A549 (cell line): ENCODE measurements around the gene UACA. TPM values are rescaled to one million over a fixed set of nuclear protein-coding genes. Genes with fewer than 3 reads are reported as not detected.

Experiments
- ATAC-seq, 2 experiments: fragments of 200-7000 bp in 1 of 2; fragments of >200 bp in 1 of 2; cut with Nextera tagmentation in 1 of 2; cut with Tn5 transposase in 1 of 2; 3 replicates each; pipeline versions ENCODE4 v1.8.0 to v1.9.1; 2018 to 2020; ENCODE audit warnings: mild to moderate bottlenecking in 1 of 2, moderate library complexity in 1 of 2
- CTCF ChIA-PET: fragments of 300-600 bp; sonication (Branson Sonifier 250); formaldehyde crosslinking; extraction: SDS; loops from one replicate; lab custom pipeline; 2021; ENCODE audit warnings: antibody characterized with exemption, inconsistent platforms; lab: Yijun Ruan, JAX
- POLR2A ChIA-PET: fragments of 350-600 bp; formaldehyde crosslinking; extraction: SDS; loops from one replicate; lab custom pipeline; 2021; ENCODE audit warnings: antibody characterized with exemption, inconsistent platforms; lab: Yijun Ruan, JAX
- DNase-seq, 2 experiments: peaks; one replicate each; pipeline versions ENCODE4 v3.0.0 to v3.0.0-alpha.2; 2011 to 2016; ENCODE audit warnings: low read depth in 1 of 2, low spot score in 1 of 2
- FAIRE-seq: peaks from 2 replicates; lab custom pipeline; 2011; peaks lifted over from hg19 to GRCh38; lab: Jason Lieb, UNC
- H3K27ac ChIP-seq, 2 experiments: fragments of >200 bp; sonication (Bioruptor Twin); formaldehyde crosslinking; 3 replicates each; pipeline ENCODE4 v1.5.1; 2016 to 2017
- H3K4me1 ChIP-seq: fragments of >200 bp; sonication (Bioruptor Twin); formaldehyde crosslinking; 3 replicates; pipeline ENCODE4 v1.6.1; 2016
- H3K4me2 ChIP-seq: fragments of >200 bp; sonication (Bioruptor Twin); formaldehyde crosslinking; 3 replicates; pipeline ENCODE4 v1.6.1; 2016
- H3K4me3 ChIP-seq: fragments of >200 bp; sonication (Bioruptor Twin); formaldehyde crosslinking; 3 replicates; pipeline ENCODE4 v1.5.1; 2016
- H3K9me3 ChIP-seq: fragments of >200 bp; sonication (Bioruptor Twin); formaldehyde crosslinking; 3 replicates; pipeline ENCODE4 v1.6.1; 2016
- BHLHE40 ChIP-seq: IDR thresholded peaks from 2 replicates; pipeline ENCODE4 v1.6.1; 2012; ENCODE audit warnings: low read depth, low read length, inconsistent platforms
- CBX8 ChIP-seq: fragments of 200-600 bp; sonication (generic); IDR thresholded peaks from 2 replicates; pipeline ENCODE4 v1.6.1; 2016
- CTCF ChIP-seq: fragments of >200 bp; sonication (Bioruptor Twin); formaldehyde crosslinking; IDR thresholded peaks from 3 replicates; pipeline ENCODE4 v1.5.1; 2016
- EHMT2 ChIP-seq: fragments of 200-600 bp; sonication (generic); IDR thresholded peaks from 2 replicates; pipeline ENCODE4 v1.6.1; 2016; ENCODE audit warnings: antibody characterized with exemption, low read depth, mild to moderate bottlenecking, moderate library complexity
- EP300 ChIP-seq, 2 experiments: fragments of >200 bp; sonication (Bioruptor Twin); formaldehyde crosslinking; IDR thresholded peaks; 2 replicates in 1 of 2; 3 replicates in 1 of 2; pipeline ENCODE4 v1.6.1; 2016 to 2017
- FOSB ChIP-seq: fragments of 250-450 bp; sonication (Bioruptor Pico); IDR thresholded peaks from 2 replicates; pipeline ENCODE4 v1.5.0; 2020; ENCODE audit warnings: mild to moderate bottlenecking, moderate library complexity
- FOSL2 ChIP-seq, 2 experiments: fragments of 450-650 bp in 1 of 2; fragments of >200 bp in 1 of 2; sonication (Bioruptor Twin) in 1 of 2; formaldehyde crosslinking; IDR thresholded peaks; 2 replicates each; pipeline versions ENCODE4 v1.5.0 to v1.6.1; 2016 to 2020; ENCODE audit warnings: mild to moderate bottlenecking in 1 of 2, moderate library complexity in 1 of 2
- FOXS1 ChIP-seq: fragments of 250-450 bp; sonication (Bioruptor Pico); IDR thresholded peaks from 2 replicates; pipeline ENCODE4 v1.5.0; 2020; ENCODE audit warnings: mild to moderate bottlenecking, moderate library complexity
- GATA3 ChIP-seq: IDR thresholded peaks from 2 replicates; pipeline ENCODE4 v1.6.1; 2012; ENCODE audit warnings: borderline replicate concordance
- HOXB13 ChIP-seq: fragments of 250-450 bp; sonication (Bioruptor Pico); IDR thresholded peaks from 2 replicates; pipeline ENCODE4 v1.5.0; 2020; ENCODE audit warnings: low read depth, mild to moderate bottlenecking, moderate library complexity
- JUNB ChIP-seq: fragments of >200 bp; sonication (Bioruptor Twin); formaldehyde crosslinking; IDR thresholded peaks from 2 replicates; pipeline ENCODE4 v1.6.1; 2016
- MAFK ChIP-seq: fragments of 450-650 bp; IDR thresholded peaks from 2 replicates; pipeline ENCODE4 v1.6.1; 2014; ENCODE audit not compliant: partially characterized antibody
- MAX ChIP-seq: IDR thresholded peaks from 2 replicates; pipeline ENCODE4 v1.6.1; 2012
- NPAS2 ChIP-seq: fragments of 250-450 bp; sonication (Bioruptor Pico); IDR thresholded peaks from 2 replicates; pipeline ENCODE4 v1.8.0; 2022; ENCODE audit warnings: mild to moderate bottlenecking, moderate library complexity, borderline replicate concordance
- NR3C1 ChIP-seq: fragments of >200 bp; sonication (Bioruptor Twin); formaldehyde crosslinking; IDR thresholded peaks from 3 replicates; pipeline ENCODE4 v1.6.1; 2017
- PHF8 ChIP-seq: fragments of 200-600 bp; sonication (generic); IDR thresholded peaks from 2 replicates; pipeline ENCODE4 v1.6.1; 2016; ENCODE audit warnings: low read depth, mild to moderate bottlenecking, antibody characterized with exemption, moderate library complexity, borderline replicate concordance
- POLR2AphosphoS2 ChIP-seq: conservative IDR thresholded peaks from 2 replicates; pipeline ENCODE4 v1.6.1; 2012; ENCODE audit warnings: low read length, improper control_type of control experiment, inconsistent platforms
- REST ChIP-seq: fragments of 200-600 bp; sonication (generic); IDR thresholded peaks from 2 replicates; pipeline ENCODE4 v1.6.1; 2016; ENCODE audit warnings: antibody characterized with exemption, mild to moderate bottlenecking, moderate library complexity
- TP53 ChIP-seq: fragments of 250-450 bp; sonication (Bioruptor Pico); IDR thresholded peaks from 2 replicates; pipeline ENCODE4 v1.5.0; 2021; ENCODE audit warnings: mild to moderate bottlenecking, moderate library complexity
- USF2 ChIP-seq: fragments of 450-650 bp; IDR thresholded peaks from 2 replicates; pipeline ENCODE4 v1.6.1; 2014; ENCODE audit warnings: antibody characterized with exemption
- ZFP36 ChIP-seq: fragments of 450-650 bp; IDR thresholded peaks from 2 replicates; pipeline ENCODE4 v1.6.1; 2014; ENCODE audit warnings: borderline replicate concordance; ENCODE audit not compliant: partially characterized antibody
- ZNF302 ChIP-seq: fragments of 250-450 bp; sonication (Bioruptor Pico); IDR thresholded peaks from 2 replicates; pipeline ENCODE4 v1.9.0; 2021; ENCODE audit warnings: inconsistent platforms, mild to moderate bottlenecking, moderate library complexity
- ZSCAN20 ChIP-seq: fragments of 250-450 bp; sonication (Bioruptor Pico); IDR thresholded peaks from 2 replicates; pipeline ENCODE4 v1.8.0; 2022; ENCODE audit warnings: mild to moderate bottlenecking, moderate library complexity
- WGBS: methylation state at CpG from one replicate; pipeline ENCODE4 v1.1.6; 2017; ENCODE audit errors: missing lambda C conversion rate; 5-methylcytosine and 5-hydroxymethylcytosine counted together
- polyA plus RNA-seq, 4 experiments: library from polyadenylated mRNA; depleted of rRNA in 3 of 4; stranded (reverse); fragments of >200 nt; fragmentation: RNase III in 1 of 4; extraction: RNeasy Plus Mini Kit Qiagen cat#74134 plus additional on column Dnase treatment in 1 of 4; gene quantifications; 2 replicates in 3 of 4; 3 replicates in 1 of 4; pipeline ENCODE4 v1.2.3, GENCODE V29; 2011 to 2017

Gene UACA
- polyA plus RNA-seq, 2 of the 4 experiments (the other 2 are of a cell fraction), result 31.9 to 80.4 TPM

- H3K9me3 ChIP-seq, result peaks cover 5% of the 10 kb centered on the region; the same call in 2 of the 3 replicates
- H3K4me3 ChIP-seq, result no peak overlapping the region
- ChIA-PET CTCF (interaction anchor here (0.6 to 2.0 kb wide), 11 partner anchors 8 to 1153 kb away, joined by 3 to 6 read pairs (median 3); no protein-coding TSS in a partner anchor), POLR2A (no interaction called here)
- H3K4me1 ChIP-seq, result peaks cover 6% of the 10 kb centered on the region; the same call in 1 of the 3 replicates
- H3K4me2 ChIP-seq, result no peak overlapping the region
- no peak overlapping the region for H3K27ac ChIP-seq
- ATAC-seq, result no peak
- WGBS, result 83% methylated on average over 8 of the region's 8 CpGs
- FAIRE-seq, result no peak
- TF ChIP-seq BHLHE40, result no peak
- TF ChIP-seq MAX, result no peak
- TF ChIP-seq NPAS2 (CRISPR knock-in tag), result no peak
- no peak for TF ChIP-seq NR3C1
- no peak for TF ChIP-seq FOSL2 (IDR thresholded peaks at IDR 0.05)
- TF ChIP-seq FOSL2 (CRISPR knock-in tag; IDR thresholded peaks at IDR 0.05), result no peak
- no peak for TF ChIP-seq EHMT2
- no peak for TF ChIP-seq POLR2AphosphoS2
- no peak for TF ChIP-seq FOSB
- no peak for TF ChIP-seq ZSCAN20 (CRISPR knock-in tag)
- no peak for TF ChIP-seq CBX8
- no peak for TF ChIP-seq FOXS1 (CRISPR knock-in tag)
- TF ChIP-seq USF2, result no peak
- no peak for DNase-seq
These were observed 134.8 kb downstream of the UACA start for GRCh38 chr15:70628549-70628896.

GRCh38 chr15:70627734-70628548 lies 135.4 kb downstream of the UACA start:
- H3K4me3 ChIP-seq, result no peak overlapping the region
- H3K27ac ChIP-seq, result no peak overlapping the region
- FAIRE-seq, result no peak
- no peak; a peak in 1 of 6 replicates for ATAC-seq
- peaks cover 10% of the 10 kb centered on the region; the same call in 2 of the 3 replicates for H3K9me3 ChIP-seq
- 0 out of 3 replicates have a peak, but pooled peaks cover under 1% of the 10 kb centered on the region for H3K4me1 ChIP-seq
- no peak overlapping the region for H3K4me2 ChIP-seq
- DNase-seq, result no peak
- ChIA-PET CTCF (interaction anchor here (0.9 to 2.0 kb wide), 7 partner anchors 9 to 1152 kb away, joined by 3 to 6 read pairs (median 4); no protein-coding TSS in a partner anchor), POLR2A (no interaction called here)
- WGBS, result 79% methylated on average over 15 of the region's 15 CpGs
- TF ChIP-seq TP53 (CRISPR knock-in tag) (no peak), REST (no peak), NR3C1 (no peak), JUNB (no peak), HOXB13 (CRISPR knock-in tag) (no peak), ZFP36 (no peak), MAX (no peak), EHMT2 (no peak), NPAS2 (CRISPR knock-in tag) (no peak), ZNF302 (no peak), EP300 (IDR thresholded peaks at IDR 0.05) (no peak), MAFK (no peak), PHF8 (no peak), GATA3 (no peak), CTCF (no peak)
